Psoas muscle (tissue), 8 donors: Measurements from ENCODE around the gene FAM234A. TPM values are rescaled to one million over a fixed set of nuclear protein-coding genes. Genes with fewer than 3 reads are reported as not detected.

Experiments
- ATAC-seq, 4 donors: fragments of 200-7000 bp; cut with Tn5 transposase; one replicate each; pipeline ENCODE4 v1.9.1; 2020; ENCODE audit warnings: moderate library complexity in 3 of 4, mild to moderate bottlenecking in 2 of 4
- DNase-seq, 2 donors: peaks; one replicate each; pipeline ENCODE4 v3.0.0-alpha.2; 2020
- H3K27ac ChIP-seq: fragments of 200-600 bp; one replicate; pipeline ENCODE4 v1.8.0; 2022
- H3K27me3 ChIP-seq, 3 donors: fragments of 200-600 bp in 1 of 3; one replicate each; pipeline versions ENCODE4 v1.6.1 to v1.8.0; 2013 to 2022; ENCODE audit warnings: low read length in 2 of 3, mild to moderate bottlenecking in 2 of 3, moderate library complexity in 1 of 3; ENCODE audit not compliant: insufficient read depth in 3 of 3
- H3K36me3 ChIP-seq, 2 donors: fragments of 200-600 bp in 1 of 2; one replicate each; pipeline versions ENCODE4 v1.6.1 to v1.8.0; 2013 to 2022; ENCODE audit warnings: low read depth in 1 of 2, mild to moderate bottlenecking in 1 of 2, moderate library complexity in 1 of 2; ENCODE audit not compliant: insufficient read depth in 1 of 2
- H3K4me1 ChIP-seq: fragments of 200-600 bp; one replicate; pipeline ENCODE4 v1.8.0; 2022
- H3K4me3 ChIP-seq: fragments of 200-600 bp; one replicate; pipeline ENCODE4 v1.8.0; 2022; ENCODE audit warnings: mild to moderate bottlenecking
- H3K9me3 ChIP-seq: fragments of 200-600 bp; one replicate; pipeline ENCODE4 v1.8.0; 2022
- CTCF ChIP-seq: fragments of 200-600 bp; IDR thresholded peaks from one replicate; pipeline ENCODE4 v1.8.0; 2022; ENCODE audit warnings: antibody characterized with exemption
- WGBS, 3 donors: extraction: QIAGEN DNeasy Blood & Tissue Kit; methylation state at CpG; one replicate each; pipeline versions ENCODE4 v1.1.6 to v1.1.7; 2013; 5-methylcytosine and 5-hydroxymethylcytosine counted together
- intact Hi-C, 2 donors: fragments of 100-400 bp; cut with DNase I; formaldehyde crosslinking; loops; one replicate each; pipeline versions ENCODE4 v1.11.0 to v1.14.2; 2022
- polyA plus RNA-seq, 3 donors: library from polyadenylated mRNA; stranded (reverse); fragments of 200-250 nt; gene quantifications; one replicate each; pipeline ENCODE4 v1.2.3, GENCODE V29; 2013
- total RNA-seq, 4 donors: library from RNA; stranded (reverse); fragmentation: NEBNext Ultra II Directional in 2 of 4; extraction: Animal tissue kit (Norgen Biotek cat#: 25700) in 2 of 4; gene quantifications; one replicate each; pipeline versions ENCODE4 v1.2.1 to v1.2.4, GENCODE V29; 2021 to 2023
- donor health status: healthy with polysubstance abuse.
- donor health status: DM: no; HTN: no; CAD: no; lungs with moderate emphysema.
- donor health status: Bipolar disorder and iron deficiency.
- donor health status: healthy.
- donor health status: DM: yes; HTN: yes; CAD: no.
- donor health status: DM: no; HTN: no; CAD: no.
- donor health status: DM: no; HTN: no; CAD: no.
- donor health status: DM: yes; HTN: yes; CAD: no.

Gene FAM234A
- total and polyA plus RNA-seq, 7 donors: 54.2 to 198 (median 117) TPM

GRCh38 chr16:278863-279366 lies 44.3 kb downstream of the FAM234A start:
- peaks cover 0 to 47% (median 25%) of the 10 kb centered on the region in 3 donors for H3K27me3 ChIP-seq
- ATAC-seq: peak in 2 of 4 donors; percentile 19 to 21

GRCh38 chr16:279531-279930 lies 44.9 kb downstream of the FAM234A start:
- intact Hi-C loops: no loop called here
- H3K27me3 ChIP-seq: peaks cover 0 to 41% (median 23%) of the 10 kb centered on the region in 3 donors

More at GRCh38 chr16:278863-279366, 44.3 kb downstream of the FAM234A start:
- H3K9me3 ChIP-seq: no peaks in the 10 kb centered on the region
- peaks cover 10% of the 10 kb centered on the region for H3K4me1 ChIP-seq
- no peak overlapping the region for H3K27ac ChIP-seq
- no peak overlapping the region for H3K4me3 ChIP-seq
- H3K36me3 ChIP-seq: no peaks in the 10 kb centered on the region
- no peak for TF ChIP-seq CTCF
- intact Hi-C loops: no loop called here
- DNase-seq: no peak
- 55 to 63% (median 62%) methylated on average over 6 of the region's 6 CpGs for WGBS, 3 donors

GRCh38 chr16:280005-280460 lies 45.4 kb downstream of the FAM234A start:
- 7 to 18% (median 7%) methylated on average over 18 to 47 of the region's 47 CpGs for WGBS, 3 donors
- intact Hi-C loops: no loop called here

More at GRCh38 chr16:279531-279930, 44.9 kb downstream of the FAM234A start:
- DNase-seq: no peak
- 74 to 93% (median 77%) methylated on average over 6 to 7 of the region's 7 CpGs for WGBS, 3 donors
- Histone ChIP-seq H3K4me1 (peaks cover 10% of the 10 kb centered on the region), H3K36me3 (no peaks in the 10 kb centered on the region), H3K27ac (no peak overlapping the region), H3K4me3 (no peak overlapping the region), H3K9me3 (no peaks in the 10 kb centered on the region)
- no peak for ATAC-seq
- no peak for TF ChIP-seq CTCF

GRCh38 chr16:280552-280951 lies 45.9 kb downstream of the FAM234A start, which contains the start of gene ARHGDIG:
TSS of gene ARHGDIG (plus strand) at chr16:280591. CDS start at chr16:280681, 90 bp downstream.
- ATAC-seq (no peak), DNase-seq (peak in 1 of 2 donors; percentile 39)
- peaks cover 6% of the 10 kb centered on the region for H3K4me1 ChIP-seq
- 0 to 1% (median 1%) methylated on average over 3 to 54 of the region's 54 CpGs for WGBS, 3 donors
- H3K27ac ChIP-seq: no peak within 1 kb of the TSS
- intact Hi-C loops: no loop called here
- no peaks in the 10 kb centered on the region for H3K9me3 ChIP-seq
- H3K36me3 ChIP-seq: no peaks in the 10 kb centered on the region
- no peak for TF ChIP-seq CTCF
- H3K4me3 ChIP-seq: peak within 1 kb of the TSS; percentile 57
- H3K27me3 ChIP-seq: peaks cover 0 to 32% (median 16%) of the 10 kb centered on the region in 3 donors

More at GRCh38 chr16:280005-280460, 45.4 kb downstream of the FAM234A start:
- Histone ChIP-seq H3K27ac (no peak overlapping the region), H3K9me3 (no peaks in the 10 kb centered on the region), H3K27me3 (peaks cover 0 to 36% (median 19%) of the 10 kb centered on the region in 3 donors), H3K4me3 (peak overlapping the region; percentile 46), H3K36me3 (no peaks in the 10 kb centered on the region), H3K4me1 (peaks cover 8% of the 10 kb centered on the region)
- ATAC-seq (no peak), DNase-seq (peak in 1 of 2 donors; percentile 40)
- no peak for TF ChIP-seq CTCF
